ENCODE results near the gene LTBP2. TPM values are rescaled to one million over a fixed set of nuclear protein-coding genes. Genes with fewer than 3 reads are reported as not detected.

LTBP2 gene
- total and polyA plus RNA-seq, 2 of the 8 experiments (the other 6 are each of a cell fraction or from before 2014, with no cell fraction given): 0.48 to 0.89 TPM

DNA sequence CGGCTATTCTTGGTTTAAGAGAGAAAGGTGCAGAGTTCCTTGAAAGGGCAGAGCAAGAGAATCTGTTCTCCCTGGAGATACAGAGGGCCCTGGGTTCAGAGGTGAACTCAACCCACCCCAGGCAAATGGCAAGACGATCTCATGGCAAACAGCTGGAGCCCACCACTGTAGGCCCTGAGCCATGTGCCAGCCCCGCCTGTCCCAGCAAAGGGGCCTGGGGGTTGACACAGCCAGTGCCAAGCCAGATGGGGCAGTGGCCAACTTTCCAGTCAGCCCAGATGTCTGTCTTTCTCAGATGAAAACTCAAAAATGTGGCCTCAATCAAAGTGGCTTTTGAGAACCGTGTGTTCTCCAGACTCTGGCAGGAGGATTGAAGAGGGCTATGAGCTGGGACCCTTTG is 66.7 kb downstream of the LTBP2 start:
- no peak overlapping the region for H2AFZ ChIP-seq (ENCODE audit: low read length)
- no peak overlapping the region for H2AK5ac ChIP-seq (ENCODE audit: low read depth, low read length)
- H3K4me3 ChIP-seq (ENCODE audit: extremely low read depth in 1 of 4, insufficient read depth in 2 of 4, low read depth in 3 of 4, low read length in 4 of 4): no peak overlapping the region
- no peaks in the 10 kb centered on the region for H3K79me1 ChIP-seq (ENCODE audit: low read depth, low read length)
- H3K4me1 ChIP-seq (replicated peaks in 1 of 4; ENCODE audit: control insufficient read depth in 3 of 4, insufficient read depth in 4 of 4, low read length in 3 of 4): peaks cover 0 to 3% (median 0%) of the 10 kb centered on the region in 4 experiments; a peak in 1 of 7 replicates
- no peak overlapping the region for H4K8ac ChIP-seq (ENCODE audit: extremely low read depth, insufficient read depth, low read length)
- H3K56ac ChIP-seq (replicated peaks; ENCODE audit: insufficient read length, low read depth, low read length): no peak overlapping the region
- H3K14ac ChIP-seq (ENCODE audit: insufficient read length): no peak overlapping the region
- ChIA-PET CTCF (ENCODE audit: partially characterized antibody) (interaction anchor here (0.6 to 1.6 kb wide), 4 partner anchors 25 to 67 kb away, joined by 3 to 6 read pairs (median 4); no protein-coding TSS in a partner anchor), POLR2A (ENCODE audit: partially characterized antibody) (interaction anchor here (2.2 kb wide), 1 partner anchor 12 kb away, joined by 7 read pairs; no protein-coding TSS in a partner anchor)
- H2BK20ac ChIP-seq (ENCODE audit: low read length): no peak overlapping the region
- no peaks in the 10 kb centered on the region for H3K27me3 ChIP-seq (replicated peaks in 1 of 4; ENCODE audit: control insufficient read depth in 3 of 4, extremely low read depth in 1 of 4, insufficient read depth in 3 of 4, low read length in 3 of 4)
- H2BK5ac ChIP-seq (ENCODE audit: low read depth, low read length): no peak overlapping the region
- H4K91ac ChIP-seq (replicated peaks; ENCODE audit: insufficient read length, low read length): no peak overlapping the region
- FAIRE-seq (no peak), DNase-seq (ENCODE audit: low read depth in 1 of 2, low spot score in 2 of 2) (no peak)
- no peaks in the 10 kb centered on the region for H3K23me2 ChIP-seq (ENCODE audit: low read depth, low read length)
- H2BK15ac ChIP-seq (ENCODE audit: low read length): no peak overlapping the region; the same call in 1 of the 2 replicates
- no peak overlapping the region for H3K23ac ChIP-seq (ENCODE audit: insufficient read length)
- H2BK12ac ChIP-seq (ENCODE audit: low read depth, low read length): no peak overlapping the region
- H3K79me2 ChIP-seq (ENCODE audit: control insufficient read depth in 1 of 2, insufficient read depth in 2 of 2, low read length in 2 of 2): no peaks in the 10 kb centered on the region
- H3K18ac ChIP-seq (ENCODE audit: extremely low read depth, low read length): no peak overlapping the region
- H4K20me1 ChIP-seq (replicated peaks in 1 of 2; ENCODE audit: control insufficient read depth in 1 of 2, insufficient read depth in 2 of 2, low read length in 2 of 2): no peaks in the 10 kb centered on the region
- no peak overlapping the region for H2BK120ac ChIP-seq (replicated peaks; ENCODE audit: low read depth, low read length)
- no peaks in the 10 kb centered on the region for H3K9me3 ChIP-seq (ENCODE audit: insufficient read depth in 2 of 2, low read depth in 1 of 2, low read length in 1 of 2)
- H3K36me3 ChIP-seq (ENCODE audit: control insufficient read depth in 2 of 4, insufficient read depth in 4 of 4, low read length in 3 of 4): no peaks in the 10 kb centered on the region
- H3K27ac ChIP-seq (ENCODE audit: low read depth, low read length): no peak overlapping the region
- no peak overlapping the region for H4K5ac ChIP-seq (ENCODE audit: insufficient read length, low read depth, low read length)
- 83% methylated on average over 4 of the region's 4 CpGs; no CpG with 5 or more reads in 1 of the 2 experiments for WGBS, 2 experiments (ENCODE audit: extremely low coverage in 1 of 2, insufficient coverage in 1 of 2, insufficient read length in 1 of 2, insufficient replicate concordance in 2 of 2, low coverage in 1 of 2, low lambda C conversion rate in 2 of 2, missing lambda C conversion rate in 1 of 2)
- no peak overlapping the region for H3K9ac ChIP-seq (replicated peaks in 1 of 4; ENCODE audit: extremely low read depth in 1 of 4, low read depth in 3 of 4, low read length in 3 of 4)
- H3K4me2 ChIP-seq (ENCODE audit: insufficient read depth in 1 of 2, low read depth in 2 of 2, low read length in 2 of 2): no peak overlapping the region
- no peak overlapping the region for H3K4ac ChIP-seq (replicated peaks; ENCODE audit: insufficient read length, low read depth, low read length)
- no peak for TF ChIP-seq KDM5A (IDR thresholded peaks at IDR 0.05; ENCODE audit: low read length)
- no peak for TF ChIP-seq CHD2 (IDR thresholded peaks at IDR 0.05; ENCODE audit: low read length)
- TF ChIP-seq SP2 (IDR thresholded peaks at IDR 0.05; ENCODE audit: low read length): no peak
- TF ChIP-seq SP1 (IDR thresholded peaks at IDR 0.05; ENCODE audit: low read depth, low read length): no peak
- no peak for TF ChIP-seq YY1 (IDR thresholded peaks at IDR 0.05; ENCODE audit: low read depth, low read length)
- TF ChIP-seq, protein P1, sequence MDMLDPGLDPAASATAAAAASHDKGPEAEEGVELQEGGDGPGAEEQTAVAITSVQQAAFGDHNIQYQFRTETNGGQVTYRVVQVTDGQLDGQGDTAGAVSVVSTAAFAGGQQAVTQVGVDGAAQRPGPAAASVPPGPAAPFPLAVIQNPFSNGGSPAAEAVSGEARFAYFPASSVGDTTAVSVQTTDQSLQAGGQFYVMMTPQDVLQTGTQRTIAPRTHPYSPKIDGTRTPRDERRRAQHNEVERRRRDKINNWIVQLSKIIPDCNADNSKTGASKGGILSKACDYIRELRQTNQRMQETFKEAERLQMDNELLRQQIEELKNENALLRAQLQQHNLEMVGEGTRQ (IDR thresholded peaks at IDR 0.05; ENCODE audit: low read length): no peak

Measured in H1 (cell line).